ENCODE data around the gene MYO18A.

MYO18A gene

GRCh38 chr17:29042679-29043538 lies 137.3 kb downstream of the MYO18A start, which contains the start of gene PIPOX:
TSS of gene PIPOX (plus strand) at chr17:29043141. CDS start at chr17:29043226, 85 bp downstream.
- DNase-seq (ENCODE audit: low read depth in 2 of 2), result peak; percentile 12 to 77
- H3K4me3 ChIP-seq (replicated peaks in 1 of 2; ENCODE audit: low read depth in 2 of 2, low read length in 2 of 2), result no peak within 1 kb of the TSS
- no peak for TF ChIP-seq CTCF (IDR thresholded peaks at IDR 0.05; ENCODE audit: low read depth, low read length)

DNA sequence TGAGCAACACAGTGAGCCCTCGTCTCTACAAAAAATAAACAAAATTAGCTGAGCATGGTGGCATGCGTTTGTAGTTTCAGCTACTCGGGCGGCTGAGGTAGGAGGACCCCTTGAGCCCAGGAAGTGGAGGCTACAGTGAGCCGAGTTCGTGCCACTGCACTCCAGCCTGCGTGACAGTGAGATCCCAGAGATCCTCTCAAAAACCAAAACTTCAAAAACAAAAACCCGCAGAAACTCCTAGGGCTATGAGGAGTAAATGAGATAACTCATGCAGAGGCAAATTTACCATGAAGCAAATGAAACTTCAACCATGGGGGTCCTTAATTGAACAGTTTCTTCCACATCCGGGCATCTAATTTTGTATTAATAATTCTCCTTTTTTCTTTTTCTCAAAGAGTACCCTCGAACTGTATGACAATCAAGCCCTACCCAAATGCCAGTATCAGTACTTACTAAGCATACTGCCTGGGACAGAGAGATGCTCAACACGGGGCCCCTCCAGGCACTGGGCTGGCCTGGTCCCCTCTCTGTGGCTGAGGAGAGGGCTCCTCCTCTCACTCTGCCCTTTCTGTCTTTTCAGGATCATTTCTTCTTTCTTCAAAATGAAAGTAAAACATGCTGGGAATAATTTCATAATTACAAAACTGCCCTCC lies 138.0 kb downstream of the MYO18A start:
- no peak for TF ChIP-seq CTCF (IDR thresholded peaks at IDR 0.05; ENCODE audit: low read depth, low read length)
- no peak for DNase-seq (ENCODE audit: low read depth in 2 of 2)
- no peak overlapping the region for H3K4me3 ChIP-seq (replicated peaks in 1 of 2; ENCODE audit: low read depth in 2 of 2, low read length in 2 of 2)

DNA sequence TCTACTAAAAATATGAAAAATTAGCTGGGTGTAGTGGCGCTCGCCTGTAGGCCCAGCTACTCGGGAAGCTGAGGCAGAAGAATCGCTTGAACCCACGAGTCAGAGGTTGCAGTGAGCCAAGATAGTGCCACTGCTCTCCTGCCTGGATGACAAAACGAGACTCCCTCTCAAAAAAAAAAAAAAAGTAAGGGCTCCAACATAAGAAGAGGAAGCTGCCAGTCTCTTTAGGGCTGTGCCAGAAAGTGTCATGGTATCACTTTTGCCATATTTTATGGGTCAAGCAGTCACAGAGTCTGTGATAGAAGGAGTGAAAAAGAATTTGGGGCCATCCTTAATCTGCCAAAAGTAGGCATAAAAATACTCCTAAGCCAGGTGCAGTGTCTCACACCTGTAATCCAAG lies 138.6 kb downstream of the MYO18A start:
- DNase-seq (ENCODE audit: low read depth in 2 of 2), result no peak
- no peak for TF ChIP-seq CTCF (IDR thresholded peaks at IDR 0.05; ENCODE audit: low read depth, low read length)
- H3K4me3 ChIP-seq (replicated peaks in 1 of 2; ENCODE audit: low read depth in 2 of 2, low read length in 2 of 2), result no peak overlapping the region

DNA sequence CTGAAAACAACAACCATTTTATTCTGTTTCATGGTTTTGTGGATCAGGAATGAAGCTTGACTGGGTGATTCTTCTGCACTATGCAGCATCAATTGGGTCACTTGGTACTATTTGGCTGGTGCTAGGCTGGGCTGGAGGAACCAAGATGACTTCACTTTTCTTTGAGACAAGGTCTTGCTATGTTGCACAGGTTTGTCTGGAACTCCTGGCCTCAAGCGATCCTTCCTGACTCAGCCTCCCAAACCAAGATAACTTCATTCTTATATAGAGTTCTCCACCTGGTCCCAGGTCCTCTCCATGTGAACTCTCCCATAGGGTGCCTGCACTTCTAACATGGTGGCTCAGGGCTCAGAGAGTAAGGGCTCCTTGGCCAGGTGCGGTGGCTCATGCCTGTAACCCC lies 139.1 kb downstream of the MYO18A start:
- no peak overlapping the region for H3K4me3 ChIP-seq (replicated peaks in 1 of 2; ENCODE audit: low read depth in 2 of 2, low read length in 2 of 2)
- no peak for TF ChIP-seq CTCF (IDR thresholded peaks at IDR 0.05; ENCODE audit: low read depth, low read length)
- DNase-seq (ENCODE audit: low read depth in 2 of 2), result no peak

- peak; percentile 78 to 93 for DNase-seq (ENCODE audit: low read depth in 2 of 2)
- no peak overlapping the region for H3K4me3 ChIP-seq (replicated peaks in 1 of 2; ENCODE audit: low read depth in 2 of 2, low read length in 2 of 2)
- no peak for TF ChIP-seq CTCF (IDR thresholded peaks at IDR 0.05; ENCODE audit: low read depth, low read length)
These were observed 140.2 kb downstream of the MYO18A start for GRCh38 chr17:29039764-29040598.

- no peak for DNase-seq (ENCODE audit: low read depth in 2 of 2)
- H3K4me3 ChIP-seq (replicated peaks in 1 of 2; ENCODE audit: low read depth in 2 of 2, low read length in 2 of 2), result no peak overlapping the region
- no peak for TF ChIP-seq CTCF (IDR thresholded peaks at IDR 0.05; ENCODE audit: low read depth, low read length)
These were observed 142.0 kb downstream of the MYO18A start for GRCh38 chr17:29038085-29038795.

Data from cardiac fibroblast (primary cell).